Urinary bladder (tissue), 4 donors: ENCODE results near the gene IQSEC1. TPM values are rescaled to one million over a fixed set of nuclear protein-coding genes. Genes with fewer than 3 reads are reported as not detected.

Experiments used
- DNase-seq: peaks from one replicate; pipeline ENCODE4 v3.0.0-alpha.2; 2015; ENCODE audit errors: extremely low spot score
- H3K27ac ChIP-seq: one replicate; pipeline ENCODE4 v1.5.1; 2013; ENCODE audit warnings: low read depth, mild to moderate bottlenecking, moderate library complexity
- H3K36me3 ChIP-seq: one replicate; pipeline ENCODE4 v1.6.1; 2013; ENCODE audit warnings: mild to moderate bottlenecking, moderate library complexity; ENCODE audit not compliant: insufficient read depth
- H3K4me1 ChIP-seq: one replicate; pipeline ENCODE4 v1.6.1; 2013; ENCODE audit warnings: mild to moderate bottlenecking, moderate library complexity; ENCODE audit not compliant: insufficient read depth
- H3K4me3 ChIP-seq: one replicate; pipeline ENCODE4 v1.5.1; 2013; ENCODE audit warnings: low read depth, low read length
- WGBS: extraction: QIAGEN DNeasy Blood & Tissue Kit; methylation state at CpG from one replicate; pipeline ENCODE4 v1.1.7; 2013; 5-methylcytosine and 5-hydroxymethylcytosine counted together
- polyA plus RNA-seq: library from polyadenylated mRNA; stranded (reverse); fragments of 200-250 nt; gene quantifications from one replicate; pipeline ENCODE4 v1.2.3, GENCODE V29; 2013
- total RNA-seq: library from RNA; depleted of rRNA; stranded (reverse); fragments of >200 nt; gene quantifications from one replicate; pipeline ENCODE4 v1.2.3, GENCODE V29; 2014
- donor health status: healthy with polysubstance abuse.
- donor health status: healthy.

Gene IQSEC1
- total and polyA plus RNA-seq, 2 donors: 24.4 to 27.8 TPM

GRCh38 chr3:13064159-13064868 is 8.9 kb downstream of the IQSEC1 start:
- 79% methylated on average over 12 of the region's 12 CpGs for WGBS
- no peak for DNase-seq
- Histone ChIP-seq H3K36me3 (no peaks in the 10 kb centered on the region), H3K4me1 (no peaks in the 10 kb centered on the region), H3K4me3 (no peak overlapping the region), H3K27ac (no peak overlapping the region)

GRCh38 chr3:13063225-13063624 is 10.0 kb downstream of the IQSEC1 start:
- Histone ChIP-seq H3K36me3 (no peaks in the 10 kb centered on the region), H3K4me1 (no peaks in the 10 kb centered on the region), H3K27ac (no peak overlapping the region), H3K4me3 (no peak overlapping the region)
- 88% methylated on average over 3 of the region's 3 CpGs for WGBS
- no peak for DNase-seq

- Histone ChIP-seq H3K4me1 (no peaks in the 10 kb centered on the region), H3K36me3 (no peaks in the 10 kb centered on the region), H3K4me3 (no peak overlapping the region), H3K27ac (no peak overlapping the region)
- WGBS: 77% methylated on average over 12 of the region's 12 CpGs
- DNase-seq: no peak
These were observed 10.6 kb downstream of the IQSEC1 start for GRCh38 chr3:13062647-13063046.

- Histone ChIP-seq H3K36me3 (no peaks in the 10 kb centered on the region), H3K4me1 (no peaks in the 10 kb centered on the region), H3K4me3 (no peak overlapping the region), H3K27ac (no peak overlapping the region)
- DNase-seq: no peak
- WGBS: 76% methylated on average over 16 of the region's 16 CpGs
These were observed 12.8 kb downstream of the IQSEC1 start for GRCh38 chr3:13060341-13060910.

GRCh38 chr3:13058346-13059120 is 14.7 kb downstream of the IQSEC1 start:
- WGBS: 96% methylated on average over 11 of the region's 11 CpGs
- H3K36me3 ChIP-seq: no peaks in the 10 kb centered on the region

GRCh38 chr3:13057282-13058040 is 15.8 kb downstream of the IQSEC1 start:
- WGBS: 83% methylated on average over 6 of the region's 6 CpGs
- H3K4me3 ChIP-seq: no peak overlapping the region
- H3K27ac ChIP-seq: no peak overlapping the region
- H3K4me1 ChIP-seq: no peaks in the 10 kb centered on the region
- no peaks in the 10 kb centered on the region for H3K36me3 ChIP-seq
- no peak for DNase-seq

More at GRCh38 chr3:13058346-13059120, 14.7 kb downstream of the IQSEC1 start:
- Histone ChIP-seq H3K27ac (no peak overlapping the region), H3K4me3 (no peak overlapping the region), H3K4me1 (no peaks in the 10 kb centered on the region)
- no peak for DNase-seq

GRCh38 chr3:13055634-13056033 is 17.6 kb downstream of the IQSEC1 start:
- Histone ChIP-seq H3K4me1 (no peaks in the 10 kb centered on the region), H3K36me3 (no peaks in the 10 kb centered on the region), H3K27ac (no peak overlapping the region), H3K4me3 (no peak overlapping the region)
- WGBS: 91% methylated on average over 7 of the region's 7 CpGs
- no peak for DNase-seq

GRCh38 chr3:13054341-13055285 is 18.6 kb downstream of the IQSEC1 start:
- no peak for DNase-seq
- no peaks in the 10 kb centered on the region for H3K4me1 ChIP-seq
- H3K27ac ChIP-seq: no peak overlapping the region
- no peak overlapping the region for H3K4me3 ChIP-seq
- WGBS: 88% methylated on average over 31 of the region's 31 CpGs
- no peaks in the 10 kb centered on the region for H3K36me3 ChIP-seq

- no peak for DNase-seq
- 85% methylated on average over 12 of the region's 12 CpGs for WGBS
- H3K27ac ChIP-seq: no peak overlapping the region
- no peak overlapping the region for H3K4me3 ChIP-seq
- H3K4me1 ChIP-seq: no peaks in the 10 kb centered on the region
- no peaks in the 10 kb centered on the region for H3K36me3 ChIP-seq
These were observed 19.3 kb downstream of the IQSEC1 start for GRCh38 chr3:13053893-13054292.

GRCh38 chr3:13053420-13053819 is 19.8 kb downstream of the IQSEC1 start:
- no peaks in the 10 kb centered on the region for H3K36me3 ChIP-seq
- no peak overlapping the region for H3K27ac ChIP-seq
- 41% methylated on average over 8 of the region's 8 CpGs for WGBS
- no peak for DNase-seq
- no peaks in the 10 kb centered on the region for H3K4me1 ChIP-seq
- H3K4me3 ChIP-seq: no peak overlapping the region

GRCh38 chr3:13052191-13052820 is 20.9 kb downstream of the IQSEC1 start:
- H3K4me3 ChIP-seq: no peak overlapping the region
- H3K4me1 ChIP-seq: no peaks in the 10 kb centered on the region
- WGBS: 89% methylated on average over 16 of the region's 16 CpGs
- H3K36me3 ChIP-seq: no peaks in the 10 kb centered on the region
- DNase-seq: no peak
- no peak overlapping the region for H3K27ac ChIP-seq

- H3K4me3 ChIP-seq: no peak overlapping the region
- no peak for DNase-seq
- H3K27ac ChIP-seq: no peak overlapping the region
- 86% methylated on average over 6 of the region's 6 CpGs for WGBS
- no peaks in the 10 kb centered on the region for H3K4me1 ChIP-seq
- H3K36me3 ChIP-seq: no peaks in the 10 kb centered on the region
These were observed 21.6 kb downstream of the IQSEC1 start for GRCh38 chr3:13051581-13051980.
